H9 (cell line): ENCODE results near the gene FBLN2. TPM values are rescaled to one million over a fixed set of nuclear protein-coding genes. Genes with fewer than 3 reads are reported as not detected.

ENCODE experiments used
- DNase-seq: peaks from one replicate; pipeline ENCODE4 v3.0.0-alpha.2; 2017
- H2AFZ ChIP-seq: one replicate; pipeline ENCODE4 v1.6.1; 2013; ENCODE audit warnings: mild to moderate bottlenecking, low read length, control low read depth, moderate library complexity
- H2AK5ac ChIP-seq: 2 replicates; pipeline ENCODE4 v1.6.1; 2013; ENCODE audit warnings: low read length, control low read depth, mixed read lengths; ENCODE audit not compliant: insufficient read length
- H2BK120ac ChIP-seq: one replicate; pipeline ENCODE4 v1.6.1; 2013; ENCODE audit warnings: low read depth, mild to moderate bottlenecking, low read length, control low read depth, inconsistent platforms; ENCODE audit not compliant: poor library complexity, severe bottlenecking
- H2BK12ac ChIP-seq: 2 replicates; pipeline ENCODE4 v1.6.1; 2013; ENCODE audit warnings: low read length, control low read depth, mixed read lengths, low read depth; ENCODE audit not compliant: insufficient read length
- H2BK15ac ChIP-seq: 2 replicates; pipeline ENCODE4 v1.6.1; 2013; ENCODE audit warnings: low read depth, low read length, control low read depth
- H2BK20ac ChIP-seq: one replicate; pipeline ENCODE4 v1.6.1; 2013; ENCODE audit warnings: low read depth, mild to moderate bottlenecking, low read length, control low read depth, inconsistent platforms; ENCODE audit not compliant: poor library complexity, severe bottlenecking
- H2BK5ac ChIP-seq: 2 replicates; pipeline ENCODE4 v1.6.1; 2013; ENCODE audit warnings: low read length, control low read depth, mixed read lengths; ENCODE audit not compliant: insufficient read length
- H3K14ac ChIP-seq: 2 replicates; pipeline ENCODE4 v1.6.1; 2013; ENCODE audit warnings: low read length, control low read depth; ENCODE audit not compliant: insufficient read depth
- H3K18ac ChIP-seq: 2 replicates; pipeline ENCODE4 v1.6.1; 2013; ENCODE audit warnings: low read depth, mild to moderate bottlenecking, mixed read lengths, low read length, control low read depth; ENCODE audit not compliant: insufficient read length
- H3K23ac ChIP-seq: 2 replicates; pipeline ENCODE4 v1.6.1; 2013; ENCODE audit warnings: low read length, control low read depth, mixed read lengths, low read depth; ENCODE audit not compliant: insufficient read length
- H3K23me2 ChIP-seq: 2 replicates; pipeline ENCODE4 v1.6.1; 2013; ENCODE audit warnings: low read depth, mild to moderate bottlenecking, mixed read lengths, low read length, control low read depth; ENCODE audit not compliant: insufficient read length, poor library complexity, severe bottlenecking
- H3K27ac ChIP-seq: 2 replicates; pipeline ENCODE4 v1.5.1; 2013; ENCODE audit warnings: low read length, control low read depth, mixed read lengths, low read depth; ENCODE audit not compliant: insufficient read length
- H3K27me3 ChIP-seq: 2 replicates; pipeline ENCODE4 v1.6.1; 2013; ENCODE audit warnings: low read length, control low read depth, inconsistent platforms; ENCODE audit not compliant: insufficient read depth
- H3K4ac ChIP-seq: 2 replicates; pipeline ENCODE4 v1.6.1; 2013; ENCODE audit warnings: low read depth, mild to moderate bottlenecking, control low read depth, inconsistent platforms, low read length, moderate library complexity
- H3K4me1 ChIP-seq: 2 replicates; pipeline ENCODE4 v1.6.1; 2013; ENCODE audit warnings: low read length, control low read depth, inconsistent platforms; ENCODE audit not compliant: insufficient read depth
- H3K4me2 ChIP-seq: 2 replicates; pipeline ENCODE4 v1.6.1; 2013; ENCODE audit warnings: low read length, control low read depth, mixed read lengths; ENCODE audit not compliant: insufficient read length, insufficient read depth
- H3K56ac ChIP-seq: 2 replicates; pipeline ENCODE4 v1.6.1; 2013; ENCODE audit warnings: low read depth, mild to moderate bottlenecking, mixed read lengths, low read length, control low read depth; ENCODE audit not compliant: insufficient read length
- H3K79me1 ChIP-seq: 2 replicates; pipeline ENCODE4 v1.6.1; 2013; ENCODE audit warnings: low read depth, mild to moderate bottlenecking, moderate library complexity, low read length, control low read depth, inconsistent platforms; ENCODE audit not compliant: insufficient read depth, poor library complexity, severe bottlenecking
- H3K79me2 ChIP-seq: 2 replicates; pipeline ENCODE4 v1.6.1; 2013; ENCODE audit warnings: low read length, control low read depth, inconsistent platforms; ENCODE audit not compliant: insufficient read depth
- H3K9ac ChIP-seq: 2 replicates; pipeline ENCODE4 v1.6.1; 2013; ENCODE audit warnings: low read length, control low read depth, mixed read lengths; ENCODE audit not compliant: insufficient read length; ENCODE audit errors: extremely low read depth
- H3K9me3 ChIP-seq: one replicate; pipeline ENCODE4 v1.6.1; 2013; ENCODE audit warnings: low read depth, low read length, inconsistent platforms; ENCODE audit not compliant: control insufficient read depth
- H3T11ph ChIP-seq: one replicate; pipeline ENCODE4 v1.6.1; 2013; ENCODE audit warnings: mild to moderate bottlenecking, low read length, control low read depth, inconsistent platforms
- H4K20me1 ChIP-seq: one replicate; pipeline ENCODE4 v1.6.1; 2013; ENCODE audit not compliant: control insufficient read depth, insufficient read length, insufficient read depth
- H4K5ac ChIP-seq: 2 replicates; pipeline ENCODE4 v1.6.1; 2013; ENCODE audit warnings: low read depth, mild to moderate bottlenecking, mixed read lengths, low read length, control low read depth; ENCODE audit not compliant: insufficient read length
- H4K8ac ChIP-seq: replicated peaks from 2 replicates; pipeline ENCODE4 v1.6.1; 2013; ENCODE audit warnings: low read length, control low read depth, mixed read lengths, low read depth; ENCODE audit not compliant: insufficient read length
- H4K91ac ChIP-seq: 2 replicates; pipeline ENCODE4 v1.6.1; 2013; ENCODE audit warnings: low read depth, mild to moderate bottlenecking, moderate library complexity, mixed read lengths, low read length, control low read depth; ENCODE audit not compliant: insufficient read length
- H3K27ac Mint-ChIP-seq, 3 experiments: 2 replicates in 2 of 3; 3 replicates in 1 of 3; pipeline ENCODE4 v1.8.0; 2020 to 2021; ENCODE audit warnings: mixed read lengths in 3 of 3, mild to moderate bottlenecking in 1 of 3, moderate library complexity in 1 of 3
- H3K27me3 Mint-ChIP-seq: 2 replicates; pipeline ENCODE4 v1.8.0; 2021; ENCODE audit warnings: low read depth, mild to moderate bottlenecking, moderate library complexity, mixed read lengths
- H3K36me3 Mint-ChIP-seq, 3 experiments: 2 replicates in 2 of 3; 3 replicates in 1 of 3; pipeline ENCODE4 v1.8.0; 2020 to 2021; ENCODE audit warnings: low read depth in 3 of 3, mixed read lengths in 3 of 3; ENCODE audit not compliant: insufficient read depth in 1 of 3
- H3K4me1 Mint-ChIP-seq, 2 experiments: 2 replicates each; pipeline ENCODE4 v1.8.0; 2020; ENCODE audit warnings: mixed read lengths in 2 of 2
- H3K4me3 Mint-ChIP-seq, 2 experiments: 2 replicates in 1 of 2; 3 replicates in 1 of 2; pipeline ENCODE4 v1.8.0; 2020 to 2021; ENCODE audit warnings: mild to moderate bottlenecking in 2 of 2, mixed read lengths in 2 of 2, moderate library complexity in 1 of 2
- H3K9me3 Mint-ChIP-seq, 2 experiments: 2 replicates in 1 of 2; 3 replicates in 1 of 2; pipeline ENCODE4 v1.8.0; 2020; ENCODE audit warnings: mild to moderate bottlenecking in 2 of 2, mixed read lengths in 2 of 2, moderate library complexity in 1 of 2
- WGBS: extraction: QIAGEN DNeasy Blood & Tissue Kit; methylation state at CpG from one replicate; pipeline ENCODE4 v1.1.7; 2013; ENCODE audit warnings: missing lambda C conversion rate, low lambda C conversion rate, mixed read lengths; ENCODE audit not compliant: insufficient read length; ENCODE audit errors: extremely low coverage; 5-methylcytosine and 5-hydroxymethylcytosine counted together
- total RNA-seq: library from RNA; stranded (reverse); gene quantifications from 2 replicates; pipeline ENCODE4 v1.2.1, GENCODE V29; 2021
- TF ChIP-seq, protein P1 (sequence below): fragments of 200-600 bp; sonication (generic); conservative IDR thresholded peaks from 3 replicates; pipeline ENCODE4 v1.8.0; 2021; ENCODE audit warnings: antibody characterized with exemption, mild to moderate bottlenecking

The FBLN2 gene
- total RNA-seq, 1 experiment from 2014 or later, result 11.8 TPM

- H2BK5ac ChIP-seq, result no peak overlapping the region
- no peaks in the 10 kb centered on the region for H3K79me1 ChIP-seq
- H3K18ac ChIP-seq, result no peak overlapping the region
- H2BK120ac ChIP-seq, result no peak overlapping the region
- no peak overlapping the region for H2BK20ac ChIP-seq
- no peak overlapping the region for H2AK5ac ChIP-seq
- no peaks in the 10 kb centered on the region for H3K23me2 ChIP-seq
- no peaks in the 10 kb centered on the region for H3K79me2 ChIP-seq
- H3K27ac ChIP-seq, result no peak overlapping the region
- H3K14ac ChIP-seq, result no peak overlapping the region
- no peak overlapping the region for H4K5ac ChIP-seq
- H3K9ac ChIP-seq, result no peak overlapping the region
- H2AFZ ChIP-seq, result no peak overlapping the region
- H4K20me1 ChIP-seq, result no peaks in the 10 kb centered on the region
- no peak overlapping the region for H3K56ac ChIP-seq
- Mint-ChIP-seq H3K9me3 (peaks cover 0 to 2% of the 10 kb centered on the region in 2 experiments; a peak in 2 of 5 replicates), H3K27me3 (peaks cover 1% of the 10 kb centered on the region), H3K36me3 (peaks cover 0 to 6% (median 0%) of the 10 kb centered on the region in 3 experiments; a peak in 4 of 7 replicates), H3K4me1 (no peaks in the 10 kb centered on the region), H3K27ac (no peak overlapping the region), H3K4me3 (no peak overlapping the region)
- H4K8ac ChIP-seq, result no peak overlapping the region
- no peak overlapping the region for H4K91ac ChIP-seq
- TF ChIP-seq, protein P1, sequence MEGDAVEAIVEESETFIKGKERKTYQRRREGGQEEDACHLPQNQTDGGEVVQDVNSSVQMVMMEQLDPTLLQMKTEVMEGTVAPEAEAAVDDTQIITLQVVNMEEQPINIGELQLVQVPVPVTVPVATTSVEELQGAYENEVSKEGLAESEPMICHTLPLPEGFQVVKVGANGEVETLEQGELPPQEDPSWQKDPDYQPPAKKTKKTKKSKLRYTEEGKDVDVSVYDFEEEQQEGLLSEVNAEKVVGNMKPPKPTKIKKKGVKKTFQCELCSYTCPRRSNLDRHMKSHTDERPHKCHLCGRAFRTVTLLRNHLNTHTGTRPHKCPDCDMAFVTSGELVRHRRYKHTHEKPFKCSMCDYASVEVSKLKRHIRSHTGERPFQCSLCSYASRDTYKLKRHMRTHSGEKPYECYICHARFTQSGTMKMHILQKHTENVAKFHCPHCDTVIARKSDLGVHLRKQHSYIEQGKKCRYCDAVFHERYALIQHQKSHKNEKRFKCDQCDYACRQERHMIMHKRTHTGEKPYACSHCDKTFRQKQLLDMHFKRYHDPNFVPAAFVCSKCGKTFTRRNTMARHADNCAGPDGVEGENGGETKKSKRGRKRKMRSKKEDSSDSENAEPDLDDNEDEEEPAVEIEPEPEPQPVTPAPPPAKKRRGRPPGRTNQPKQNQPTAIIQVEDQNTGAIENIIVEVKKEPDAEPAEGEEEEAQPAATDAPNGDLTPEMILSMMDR, result no peak
- H3T11ph ChIP-seq, result no peak overlapping the region
- H3K4ac ChIP-seq, result no peak overlapping the region
- H3K23ac ChIP-seq, result no peak overlapping the region
- H3K27me3 ChIP-seq, result no peaks in the 10 kb centered on the region
- no peak overlapping the region for H2BK12ac ChIP-seq
- WGBS, result no CpG with 5 or more reads among the region's 3 CpGs
- no peaks in the 10 kb centered on the region for H3K9me3 ChIP-seq
- DNase-seq, result no peak
- H2BK15ac ChIP-seq, result no peak overlapping the region
- no peak overlapping the region for H3K4me2 ChIP-seq
- H3K4me1 ChIP-seq, result no peaks in the 10 kb centered on the region; the same call in 1 of the 2 replicates
These were observed 63.9 kb downstream of the FBLN2 start for GRCh38 chr3:13612829-13613228.
